Stimulated activated CD8-positive, alpha-beta memory T cell treated with anti-CD3 and anti-CD28 coated beads, Interleukin-4, amount 100 ng/mL, for 4 hours (primary cell): ENCODE measurements around the gene KRT38.
"Not testable (repeated sequence)": the region's sequence is repeated elsewhere in the genome, so short reads cannot be mapped to it uniquely, and the experiment has no call there.

Experiments used
- DNase-seq, 2 donors: peaks; one replicate each; pipeline ENCODE4 v3.0.0-alpha.2; 2020; ENCODE audit warnings: low read depth in 2 of 2, low spot score in 1 of 2

Gene KRT38

GRCh38 chr17:41462705-41463104 lies 21.9 kb upstream of the KRT38 start:
- DNase-seq: no peak

- no peak for DNase-seq
Observed at GRCh38 chr17:41457676-41458075, 16.9 kb upstream of the KRT38 start.

DNA sequence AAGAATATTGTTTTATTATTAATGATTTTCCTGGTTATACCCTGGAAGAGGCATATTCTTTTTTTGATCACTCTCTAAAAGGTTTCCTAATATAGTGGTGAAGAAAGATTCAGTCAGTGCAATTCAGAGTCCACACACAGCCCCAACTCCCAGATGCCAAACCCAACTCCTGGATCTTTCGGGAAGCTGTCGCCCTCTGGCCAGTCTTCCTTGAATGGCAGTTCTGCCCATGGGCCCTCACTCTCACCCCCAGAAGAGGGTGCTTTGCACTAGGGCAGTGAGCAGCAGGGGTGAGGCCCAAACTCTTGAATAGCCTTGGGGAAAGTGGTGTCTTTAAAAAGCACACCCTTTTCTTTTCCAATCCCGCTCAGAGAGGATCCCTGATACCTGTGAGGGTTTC lies 15.4 kb upstream of the KRT38 start:
- DNase-seq: no peak

DNA sequence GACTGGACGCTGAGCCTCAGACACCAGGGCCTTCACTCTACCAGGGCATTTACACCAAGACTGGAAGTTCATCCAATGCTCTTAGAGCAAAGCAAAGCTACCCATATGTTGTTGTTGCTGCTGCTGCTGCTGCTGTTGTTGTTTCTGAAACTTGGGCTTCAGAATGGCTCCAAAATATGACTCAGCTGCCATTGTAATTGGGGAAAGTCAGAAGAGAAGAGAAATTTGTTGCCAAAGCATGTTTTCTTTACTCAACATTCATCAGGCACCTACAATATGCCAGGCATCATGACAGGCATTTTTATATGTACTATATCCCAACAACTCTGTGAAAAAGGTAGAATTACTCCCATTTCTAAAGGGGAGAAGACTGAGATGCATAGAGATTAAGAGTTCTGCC lies 14.5 kb upstream of the KRT38 start:
- DNase-seq: no peak

GRCh38 chr17:41453066-41453465 lies 12.3 kb upstream of the KRT38 start:
- DNase-seq: no peak

- DNase-seq: no peak
Observed at GRCh38 chr17:41452281-41452680, 11.5 kb upstream of the KRT38 start.

GRCh38 chr17:41451154-41451728 lies 10.5 kb upstream of the KRT38 start:
- no peak for DNase-seq

DNA sequence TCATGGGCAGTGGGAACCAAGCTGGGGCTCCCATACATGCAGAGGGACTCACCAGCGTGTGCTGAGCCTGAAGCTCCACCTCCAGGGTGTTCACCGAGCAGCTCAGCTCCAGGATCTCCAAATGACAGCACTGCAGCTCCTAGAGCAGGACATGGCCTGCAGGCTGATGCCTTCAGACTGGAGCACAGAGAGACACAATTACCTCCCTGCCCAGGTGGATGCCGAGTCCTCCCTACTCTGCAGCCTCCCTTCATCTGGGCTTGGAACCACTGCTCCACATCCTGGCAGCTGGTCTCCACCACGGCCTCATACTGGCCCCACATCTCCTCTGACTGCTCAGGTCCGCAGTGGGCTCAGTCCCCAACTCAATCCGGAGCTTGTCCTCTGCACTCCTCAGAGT lies 8.2 kb upstream of the KRT38 start:
- no peak for DNase-seq

GRCh38 chr17:41448506-41448905 lies 7.7 kb upstream of the KRT38 start:
- DNase-seq: no peak

DNA sequence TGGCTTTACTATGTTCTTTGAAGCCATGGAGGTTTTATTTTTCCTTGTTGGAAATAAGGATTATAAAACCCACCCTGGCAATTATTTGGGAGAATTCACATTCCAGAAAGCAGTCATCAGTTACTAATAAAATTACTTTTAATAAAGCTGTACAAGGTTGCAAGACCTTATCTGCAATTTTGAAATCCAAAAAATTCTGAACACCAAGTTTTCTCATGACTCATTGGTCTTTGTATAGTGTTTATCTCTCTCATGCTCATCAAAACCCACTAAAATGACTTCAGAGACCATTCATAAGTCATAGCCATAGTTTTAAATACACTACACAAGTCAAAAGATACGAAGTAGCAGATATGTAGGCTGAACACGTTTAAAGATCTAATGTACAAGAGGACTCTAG lies 6.0 kb upstream of the KRT38 start:
- no peak for DNase-seq

DNA sequence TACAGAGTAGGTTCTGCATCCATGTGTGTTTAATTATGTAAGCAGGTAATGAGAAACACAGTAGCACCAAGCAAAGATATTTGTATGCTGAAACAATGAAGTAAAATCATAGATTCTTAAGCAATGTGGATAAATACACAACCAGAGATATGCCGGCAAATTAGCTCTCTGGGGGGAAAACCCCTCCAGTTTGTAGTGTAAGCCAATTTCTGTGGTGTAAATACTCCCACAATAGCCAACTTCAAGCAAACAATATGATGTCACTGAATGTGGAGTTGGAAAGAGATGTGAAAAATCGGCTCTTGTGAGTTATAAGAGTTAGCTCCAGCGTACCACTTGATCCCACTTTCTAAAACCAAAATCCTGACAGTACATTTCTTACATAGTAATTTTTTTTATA lies 3.9 kb upstream of the KRT38 start:
- DNase-seq: no peak

DNA sequence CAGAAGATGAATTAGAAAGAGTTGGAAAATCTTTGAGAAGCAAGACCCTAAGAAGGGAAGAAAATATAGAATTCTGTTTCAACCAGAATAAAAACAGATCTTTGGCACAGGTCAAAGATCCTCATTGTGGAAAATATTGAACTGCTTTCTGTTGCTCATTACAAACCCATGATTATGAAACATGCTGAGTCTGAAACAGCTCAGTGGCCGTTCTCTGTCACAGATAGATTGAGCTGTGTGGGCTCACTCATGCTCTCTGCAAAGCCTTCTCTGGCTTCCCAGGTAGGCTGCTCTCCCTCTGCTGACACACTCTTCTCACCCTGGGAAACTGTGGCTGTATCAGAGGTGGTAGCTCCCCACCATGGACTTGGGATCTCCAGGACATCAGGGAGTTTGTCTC lies 3.4 kb upstream of the KRT38 start:
- no peak for DNase-seq

DNA sequence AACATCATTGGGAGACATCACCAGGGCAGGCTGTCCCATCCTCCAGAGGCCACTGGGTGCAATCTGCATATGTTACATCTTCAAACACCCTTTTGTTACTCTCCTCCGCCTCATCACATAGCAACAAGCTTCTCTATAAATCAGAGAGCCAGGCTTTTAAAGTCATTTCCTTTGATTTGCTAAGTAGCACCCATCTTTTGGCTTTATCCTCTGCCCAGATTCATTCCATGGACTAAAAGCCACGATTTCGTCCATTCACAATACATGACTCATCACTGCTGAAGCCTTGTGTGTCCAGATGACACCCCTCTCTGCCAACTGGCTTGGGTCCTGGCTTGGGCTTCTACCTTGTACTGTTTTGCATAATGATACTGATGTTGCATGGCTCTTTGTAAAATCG lies 2.0 kb upstream of the KRT38 start:
- no peak for DNase-seq

DNA sequence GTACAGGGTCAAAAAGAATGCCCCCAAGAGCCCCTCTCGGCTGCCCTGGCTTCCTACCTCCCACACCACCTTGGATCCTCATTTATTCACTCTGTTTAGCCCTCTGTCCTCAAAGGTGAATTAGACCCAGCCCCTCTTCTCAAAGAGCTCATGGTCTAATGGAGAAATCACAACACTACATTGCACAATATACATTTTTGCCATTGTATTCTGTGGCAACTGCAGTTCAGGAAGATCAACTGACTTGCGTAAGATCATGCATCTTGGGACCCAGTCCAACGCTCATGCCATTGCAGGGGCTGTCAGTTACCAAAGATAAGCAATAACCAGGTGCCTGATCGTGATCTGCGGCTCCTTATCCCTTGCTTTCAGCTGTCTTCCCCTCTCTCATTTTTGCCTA lies 1.4 kb downstream of the KRT38 start:
- no peak for DNase-seq

GRCh38 chr17:41437769-41438168 lies 3.0 kb downstream of the KRT38 start:
- no peak for DNase-seq

- DNase-seq: no peak
Observed at GRCh38 chr17:41437254-41437653, 3.5 kb downstream of the KRT38 start.

GRCh38 chr17:41434415-41434814 lies 6.4 kb downstream of the KRT38 start:
- no peak for DNase-seq

GRCh38 chr17:41434005-41434404 lies 6.8 kb downstream of the KRT38 start:
- no peak for DNase-seq

DNA sequence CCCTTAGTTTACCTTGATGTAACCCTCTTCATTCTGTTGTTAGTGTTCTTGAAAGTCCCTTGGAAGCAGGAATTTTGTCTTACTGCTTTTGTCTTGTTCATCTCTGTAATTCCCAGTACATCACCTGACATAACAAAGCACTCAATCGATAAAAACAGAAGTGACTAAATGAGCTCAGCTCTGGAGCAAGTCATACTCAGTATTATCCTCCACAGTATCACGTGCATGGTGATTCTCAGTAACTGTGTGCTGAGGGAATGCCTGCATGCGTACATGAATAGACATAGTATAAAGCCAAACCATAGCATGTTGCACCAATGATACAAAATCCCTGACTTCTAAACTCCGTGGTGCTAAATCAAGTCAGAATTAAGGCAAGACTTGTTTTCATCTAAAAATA lies 7.2 kb downstream of the KRT38 start:
- DNase-seq: no peak

DNA sequence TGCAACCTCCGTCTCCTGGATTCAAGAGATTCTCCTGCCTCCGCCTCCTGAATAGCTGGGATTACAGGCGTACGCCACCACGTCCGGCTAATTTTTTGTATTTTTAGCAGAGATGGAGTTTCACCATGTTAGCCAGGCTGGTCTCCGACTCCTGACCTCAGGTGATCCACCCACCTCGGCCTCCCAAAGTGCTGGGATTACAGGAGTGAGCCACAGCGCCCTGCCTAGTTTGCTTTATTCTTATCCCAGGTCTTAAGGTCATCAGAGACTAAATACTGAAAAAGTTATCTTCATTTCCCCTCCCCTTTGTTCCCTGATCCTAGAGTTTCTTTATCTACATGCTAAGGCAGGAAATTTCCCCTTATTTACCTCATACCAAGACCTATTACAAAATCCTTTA lies 10.4 kb downstream of the KRT38 start:
- not testable (repeated sequence) for DNase-seq

DNA sequence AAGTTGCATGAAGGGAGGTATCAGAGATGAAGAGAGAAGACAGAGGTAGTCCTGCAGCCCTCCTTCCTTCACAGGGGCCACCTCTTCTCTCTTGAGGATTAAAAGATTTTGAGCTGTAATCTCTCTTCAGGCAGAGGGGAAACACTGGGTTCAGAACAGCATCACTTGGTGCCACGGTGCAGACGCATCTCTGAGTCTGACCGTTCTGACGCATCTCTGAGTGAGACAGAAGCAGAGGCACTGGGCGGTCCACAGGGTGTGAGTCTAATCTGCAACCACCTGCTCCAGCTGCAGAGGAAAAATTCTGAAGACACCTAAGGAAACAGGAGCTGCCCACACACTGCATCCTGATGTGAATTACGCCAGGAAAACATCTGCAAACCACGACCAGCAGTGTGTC lies 11.1 kb downstream of the KRT38 start:
- DNase-seq: no peak

DNA sequence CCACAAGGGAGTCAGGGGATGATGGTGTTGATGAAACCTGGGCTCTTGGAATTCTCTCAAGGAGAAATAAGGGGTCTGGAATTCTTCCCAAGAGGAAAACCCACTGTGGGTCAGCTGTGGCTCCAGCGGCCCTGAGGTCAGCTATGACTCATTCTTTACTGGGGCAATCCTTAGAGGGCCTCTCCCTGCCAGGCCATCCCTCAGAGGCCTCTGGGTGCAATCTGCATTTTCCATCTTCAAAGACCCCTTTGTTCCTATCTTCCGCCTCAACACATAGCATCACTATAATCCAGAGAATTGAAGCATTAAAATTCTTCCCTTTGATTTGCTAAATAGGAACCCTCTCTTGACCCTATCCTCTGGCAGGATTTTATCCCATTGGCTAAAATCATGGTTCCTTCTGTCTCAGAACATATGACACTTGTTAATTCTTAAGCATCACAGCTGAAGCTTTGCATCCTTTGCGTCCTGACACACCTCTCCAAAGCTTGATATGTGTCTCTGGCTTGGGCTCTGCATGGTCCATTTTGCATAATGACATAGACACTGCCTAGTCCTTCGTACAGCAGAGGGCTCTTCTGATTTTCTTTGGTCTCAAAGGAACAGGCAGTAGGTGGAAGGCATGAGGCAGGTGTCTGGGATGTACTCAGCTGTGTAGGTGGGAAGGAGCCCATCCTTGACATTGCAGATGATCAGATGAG lies 12.0 kb downstream of the KRT38 start:
- DNase-seq: no peak

- DNase-seq: no peak
Observed at GRCh38 chr17:41424111-41424635, 16.6 kb downstream of the KRT38 start, which contains the start of gene KRT37. Gene KRT37 (minus strand): TSS chr17:41424585. CDS start chr17:41424523, 62 bp downstream.
